ENCODE results near the gene RHPN2. TPM values are rescaled to one million over a fixed set of nuclear protein-coding genes. Genes with fewer than 3 reads are reported as not detected.

RHPN2 gene
- total RNA-seq (21.7 and 26.6 TPM in 2 replicates), polyA plus RNA-seq (11.7 and 12.5 TPM in 2 replicates)

GRCh38 chr19:33064792-33065550 is at the start of gene RHPN2:
TSS of gene RHPN2 (minus strand) at chr19:33064888. CDS start at chr19:33064852, 36 bp downstream.
- Histone ChIP-seq H3K4me3 (peak within 1 kb of the TSS; percentile 59), H3K36me3 (no peaks in the 10 kb centered on the region), H3K4me1 (ENCODE audit: low read depth) (peaks cover 5% of the 10 kb centered on the region), H3K9me3 (ENCODE audit: low read depth) (no peaks in the 10 kb centered on the region), H3K27ac (no peak within 1 kb of the TSS), H3K27me3 (peaks cover 3% of the 10 kb centered on the region)
- TF ChIP-seq, protein P1, sequence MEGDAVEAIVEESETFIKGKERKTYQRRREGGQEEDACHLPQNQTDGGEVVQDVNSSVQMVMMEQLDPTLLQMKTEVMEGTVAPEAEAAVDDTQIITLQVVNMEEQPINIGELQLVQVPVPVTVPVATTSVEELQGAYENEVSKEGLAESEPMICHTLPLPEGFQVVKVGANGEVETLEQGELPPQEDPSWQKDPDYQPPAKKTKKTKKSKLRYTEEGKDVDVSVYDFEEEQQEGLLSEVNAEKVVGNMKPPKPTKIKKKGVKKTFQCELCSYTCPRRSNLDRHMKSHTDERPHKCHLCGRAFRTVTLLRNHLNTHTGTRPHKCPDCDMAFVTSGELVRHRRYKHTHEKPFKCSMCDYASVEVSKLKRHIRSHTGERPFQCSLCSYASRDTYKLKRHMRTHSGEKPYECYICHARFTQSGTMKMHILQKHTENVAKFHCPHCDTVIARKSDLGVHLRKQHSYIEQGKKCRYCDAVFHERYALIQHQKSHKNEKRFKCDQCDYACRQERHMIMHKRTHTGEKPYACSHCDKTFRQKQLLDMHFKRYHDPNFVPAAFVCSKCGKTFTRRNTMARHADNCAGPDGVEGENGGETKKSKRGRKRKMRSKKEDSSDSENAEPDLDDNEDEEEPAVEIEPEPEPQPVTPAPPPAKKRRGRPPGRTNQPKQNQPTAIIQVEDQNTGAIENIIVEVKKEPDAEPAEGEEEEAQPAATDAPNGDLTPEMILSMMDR (IDR thresholded peaks at IDR 0.05; ENCODE audit: low read depth, low read length): no peak
- peak; percentile 82 to 85 for DNase-seq (ENCODE audit: low read depth in 1 of 2, low spot score in 1 of 2)

GRCh38 chr19:33114312-33114711 is 49.6 kb upstream of the RHPN2 start:
- no peak overlapping the region for H3K27ac ChIP-seq
- H3K4me1 ChIP-seq (ENCODE audit: low read depth): no peaks in the 10 kb centered on the region
- H3K9me3 ChIP-seq (ENCODE audit: low read depth): no peaks in the 10 kb centered on the region
- peaks cover 47% of the 10 kb centered on the region for H3K36me3 ChIP-seq
- no peaks in the 10 kb centered on the region for H3K27me3 ChIP-seq
- H3K4me3 ChIP-seq: no peak overlapping the region
- no peak for DNase-seq (ENCODE audit: low read depth in 1 of 2, low spot score in 1 of 2)
- TF ChIP-seq, protein P1 (IDR thresholded peaks at IDR 0.05; ENCODE audit: low read depth, low read length): no peak

- Histone ChIP-seq H3K4me1 (ENCODE audit: low read depth) (no peaks in the 10 kb centered on the region), H3K9me3 (ENCODE audit: low read depth) (no peaks in the 10 kb centered on the region), H3K4me3 (no peak overlapping the region), H3K36me3 (peaks cover 46% of the 10 kb centered on the region), H3K27ac (no peak overlapping the region), H3K27me3 (no peaks in the 10 kb centered on the region)
- DNase-seq (ENCODE audit: low read depth in 1 of 2, low spot score in 1 of 2): no peak
- TF ChIP-seq, protein P1 (IDR thresholded peaks at IDR 0.05; ENCODE audit: low read depth, low read length): no peak
Measured at GRCh38 chr19:33111587-33111986, 46.9 kb upstream of the RHPN2 start.

GRCh38 chr19:33110137-33110910 is 45.6 kb upstream of the RHPN2 start:
- Histone ChIP-seq H3K9me3 (ENCODE audit: low read depth) (no peaks in the 10 kb centered on the region), H3K4me1 (ENCODE audit: low read depth) (no peaks in the 10 kb centered on the region), H3K4me3 (no peak overlapping the region), H3K36me3 (peaks cover 44% of the 10 kb centered on the region), H3K27ac (no peak overlapping the region), H3K27me3 (no peaks in the 10 kb centered on the region)
- peak in 1 of 2 donors; percentile 52 for DNase-seq (ENCODE audit: low read depth in 1 of 2, low spot score in 1 of 2)
- TF ChIP-seq, protein P1 (IDR thresholded peaks at IDR 0.05; ENCODE audit: low read depth, low read length): no peak

- Histone ChIP-seq H3K36me3 (peaks cover 35% of the 10 kb centered on the region), H3K27me3 (no peaks in the 10 kb centered on the region), H3K4me1 (ENCODE audit: low read depth) (no peaks in the 10 kb centered on the region), H3K9me3 (ENCODE audit: low read depth) (no peaks in the 10 kb centered on the region), H3K4me3 (no peak overlapping the region), H3K27ac (no peak overlapping the region)
- TF ChIP-seq, protein P1 (IDR thresholded peaks at IDR 0.05; ENCODE audit: low read depth, low read length): no peak
- DNase-seq (ENCODE audit: low read depth in 1 of 2, low spot score in 1 of 2): no peak
Measured at GRCh38 chr19:33108161-33108560, 43.5 kb upstream of the RHPN2 start.
